GM19328 (cell line): ENCODE results near the gene HEPACAM.
A peak's percentile ranks its signal among the peaks of the same experiment; 100 is the strongest.

ENCODE experiments used
- ATAC-seq: cut with Tn5 transposase; IDR thresholded peaks from one replicate; pipeline ENCODE4 v1.9.1; 2021; ENCODE audit warnings: mild to moderate bottlenecking, moderate library complexity; ENCODE audit not compliant: unreplicated experiment

HEPACAM gene

GRCh38 chr11:124886978-124887666 is 48.7 kb downstream of the HEPACAM start:
- no peak for ATAC-seq

GRCh38 chr11:124886476-124886875 is 49.4 kb downstream of the HEPACAM start:
- ATAC-seq, result no peak

- no peak for ATAC-seq
Measured at GRCh38 chr11:124884869-124885479, 50.9 kb downstream of the HEPACAM start.

DNA sequence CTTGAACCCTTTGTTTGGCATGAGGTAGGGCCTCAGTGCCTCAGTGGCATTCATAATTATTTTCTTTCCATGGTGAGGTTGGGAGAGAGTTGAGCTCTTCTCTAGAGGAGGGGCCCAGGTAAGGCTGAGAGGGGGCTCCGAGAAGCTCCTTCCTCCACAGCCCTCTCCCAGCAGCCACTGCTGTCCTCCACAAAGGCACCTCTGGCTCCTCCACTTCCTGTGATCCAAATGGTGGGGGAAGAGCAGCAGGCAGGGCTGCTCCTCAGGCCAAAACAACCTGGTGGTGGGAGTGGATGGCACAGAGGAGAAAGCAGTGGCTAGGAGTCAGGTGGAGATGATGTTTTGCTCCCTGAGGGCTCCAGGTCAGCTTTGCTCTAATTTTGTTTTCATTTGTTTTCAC is 51.5 kb downstream of the HEPACAM start:
- no peak for ATAC-seq

GRCh38 chr11:124882339-124883071 is 53.3 kb downstream of the HEPACAM start:
- ATAC-seq, result no peak

DNA sequence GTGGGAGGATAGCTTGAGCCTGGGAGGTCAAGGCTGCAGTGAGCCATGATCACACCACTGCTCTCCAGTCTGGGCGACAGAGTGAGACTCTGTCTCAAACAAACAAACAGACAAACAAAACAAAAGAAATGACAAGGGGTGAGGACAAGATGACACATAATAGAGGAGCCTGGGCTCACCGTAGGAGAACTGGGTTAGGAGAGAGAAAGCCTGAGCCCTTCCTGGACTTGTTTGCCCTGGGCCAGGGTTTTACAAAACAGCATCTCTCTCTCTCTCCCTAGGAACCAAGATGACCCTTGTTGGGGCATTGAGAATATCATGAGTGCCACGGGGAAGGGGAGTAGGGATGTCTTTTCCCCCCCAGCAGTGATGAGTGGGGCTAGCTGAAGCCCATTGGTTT is 54.9 kb downstream of the HEPACAM start:
- ATAC-seq, result no peak

- ATAC-seq, result no peak
Measured at GRCh38 chr11:124880290-124880611, 55.6 kb downstream of the HEPACAM start.

DNA sequence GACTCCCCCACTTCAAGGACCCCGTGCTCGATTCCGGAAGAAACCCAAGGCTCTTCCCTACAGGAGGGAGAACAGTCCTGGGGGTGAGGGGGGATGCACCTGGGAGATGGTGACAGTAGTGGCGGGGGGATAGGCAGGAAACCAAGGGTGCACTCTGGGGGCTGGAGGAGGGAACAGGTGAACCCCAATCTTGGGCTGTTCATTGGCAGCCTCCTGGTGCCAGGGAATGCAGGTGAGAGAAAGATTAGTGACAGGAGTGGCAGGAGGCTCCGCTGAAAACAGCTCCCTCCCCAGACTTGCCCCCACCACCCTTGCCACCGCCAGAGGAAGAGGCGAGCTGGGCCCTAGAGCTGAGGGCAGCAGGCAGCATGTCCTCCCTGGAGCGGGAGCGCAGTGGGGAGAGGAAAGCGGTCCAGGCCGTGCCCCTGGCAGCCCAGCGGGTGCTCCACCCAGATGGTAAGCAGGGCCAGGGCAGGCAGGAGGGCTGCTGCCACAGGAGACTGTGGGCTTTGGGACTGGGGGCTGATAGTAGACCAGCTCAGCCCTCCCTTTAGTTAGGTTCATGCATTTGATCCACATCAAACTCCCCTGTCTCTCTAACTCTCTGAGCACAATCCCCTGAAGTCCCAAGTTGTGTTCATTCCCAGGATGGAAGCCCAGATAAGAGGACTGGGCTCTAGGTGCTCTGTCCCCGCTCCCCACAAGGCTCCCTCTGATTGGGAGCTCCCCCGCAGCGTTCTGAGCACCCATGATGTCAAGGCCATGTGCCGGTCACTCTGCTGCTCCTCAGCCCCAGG is 56.2 kb downstream of the HEPACAM start:
- ATAC-seq, result no peak

DNA sequence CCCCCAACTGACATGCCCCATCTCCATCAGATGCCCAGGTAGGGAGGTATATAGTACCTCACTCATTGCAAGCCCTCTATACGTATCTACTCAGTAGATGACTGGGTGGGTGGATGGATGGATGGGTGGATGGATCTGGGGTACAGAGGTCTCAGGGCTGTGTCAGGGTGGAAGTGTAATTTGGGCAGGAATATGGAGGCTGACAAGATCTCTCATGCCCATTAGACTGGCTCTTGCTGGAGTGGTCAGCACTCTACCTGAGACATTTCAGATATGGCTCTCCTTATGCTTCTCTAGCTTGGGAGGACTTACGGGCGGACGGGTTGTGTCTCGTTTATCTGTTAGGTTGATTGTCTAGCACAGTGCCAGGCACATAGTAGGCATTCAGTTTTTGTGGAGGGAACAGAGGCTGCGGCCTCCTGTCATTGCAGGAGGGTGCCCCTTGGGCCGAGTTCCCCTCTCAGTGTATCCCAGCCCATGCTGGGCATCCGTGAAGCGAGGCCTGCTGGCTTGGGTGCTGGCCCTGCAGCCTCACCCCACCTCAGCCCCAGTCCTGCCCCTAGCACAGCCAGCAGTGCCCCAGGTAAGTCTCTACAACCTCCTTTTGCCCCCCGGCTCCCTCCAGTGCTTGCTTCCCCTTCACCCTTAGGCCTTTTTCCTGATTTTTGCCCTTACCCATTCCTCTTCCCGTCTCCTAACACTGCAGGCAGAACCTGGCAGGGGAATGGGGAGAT is 56.9 kb downstream of the HEPACAM start:
- ATAC-seq, result no peak

- no peak for ATAC-seq
Measured at GRCh38 chr11:124877910-124878758, 57.7 kb downstream of the HEPACAM start.

DNA sequence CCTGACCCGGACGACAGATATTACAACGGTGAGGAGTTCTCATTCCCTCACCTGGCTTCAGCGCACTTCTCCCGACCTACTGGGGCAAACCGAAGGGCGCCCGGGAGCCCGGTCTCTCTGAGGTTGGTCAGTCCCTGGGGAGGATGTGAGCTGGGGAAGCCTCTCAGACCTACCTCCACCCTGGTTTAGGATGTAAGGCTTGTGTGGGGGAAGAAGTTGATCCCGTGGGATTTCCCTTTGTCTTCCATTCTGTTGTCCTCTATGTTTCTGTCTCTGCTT is 58.3 kb downstream of the HEPACAM start:
- ATAC-seq, result no peak

GRCh38 chr11:124876818-124877630 is 58.8 kb downstream of the HEPACAM start:
- no peak for ATAC-seq

DNA sequence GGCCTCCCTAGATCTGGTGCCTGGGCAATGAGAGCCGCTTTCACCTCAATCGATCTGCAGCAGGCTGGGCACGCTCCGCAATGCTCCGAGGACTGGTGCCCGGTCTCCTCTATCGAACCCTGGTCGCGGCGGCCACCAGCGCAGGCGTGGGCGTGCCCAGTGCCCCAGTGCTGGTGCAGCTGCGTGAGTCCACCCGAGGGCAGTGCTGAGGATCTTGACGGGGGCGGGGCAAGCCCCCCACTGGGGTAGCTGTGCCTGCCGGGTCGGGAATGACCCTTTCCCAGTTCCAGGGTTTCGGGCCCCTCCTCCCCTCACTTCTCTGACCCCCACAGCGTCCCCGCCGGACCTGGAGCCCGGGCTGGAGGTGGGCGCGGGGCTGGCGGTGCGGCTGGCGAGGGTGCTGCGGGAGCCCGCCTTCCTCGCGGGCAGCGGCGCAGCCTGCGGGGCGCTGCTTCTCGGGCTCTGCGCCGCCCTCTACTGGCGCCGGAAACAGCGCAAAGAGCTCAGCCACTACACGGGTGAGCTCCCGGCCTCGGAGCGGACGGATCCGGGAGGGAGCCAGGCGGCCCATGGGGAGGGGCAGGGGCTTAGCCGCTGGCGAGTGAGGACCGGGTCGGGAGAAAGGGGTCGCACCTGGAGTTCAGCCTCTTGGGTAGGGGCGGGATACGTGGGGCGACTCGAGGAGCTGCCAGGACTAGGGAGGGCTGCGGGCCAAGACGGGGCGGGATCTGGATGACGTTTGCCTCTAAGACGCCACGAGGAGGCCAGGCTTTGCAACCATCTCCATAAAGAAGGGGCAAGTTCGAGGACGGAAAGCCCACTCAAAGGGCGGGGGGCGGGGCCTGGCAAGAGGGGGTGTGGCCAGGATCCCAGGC is 59.7 kb downstream of the HEPACAM start:
- peak; percentile 90 for ATAC-seq

- no peak for ATAC-seq
Measured at GRCh38 chr11:124875401-124875800, 60.4 kb downstream of the HEPACAM start.

GRCh38 chr11:124874571-124875255 is 61.1 kb downstream of the HEPACAM start:
- no peak for ATAC-seq

- no peak for ATAC-seq
Measured at GRCh38 chr11:124873951-124874350, 61.9 kb downstream of the HEPACAM start.

GRCh38 chr11:124872741-124873140 is 63.1 kb downstream of the HEPACAM start:
- ATAC-seq, result no peak

DNA sequence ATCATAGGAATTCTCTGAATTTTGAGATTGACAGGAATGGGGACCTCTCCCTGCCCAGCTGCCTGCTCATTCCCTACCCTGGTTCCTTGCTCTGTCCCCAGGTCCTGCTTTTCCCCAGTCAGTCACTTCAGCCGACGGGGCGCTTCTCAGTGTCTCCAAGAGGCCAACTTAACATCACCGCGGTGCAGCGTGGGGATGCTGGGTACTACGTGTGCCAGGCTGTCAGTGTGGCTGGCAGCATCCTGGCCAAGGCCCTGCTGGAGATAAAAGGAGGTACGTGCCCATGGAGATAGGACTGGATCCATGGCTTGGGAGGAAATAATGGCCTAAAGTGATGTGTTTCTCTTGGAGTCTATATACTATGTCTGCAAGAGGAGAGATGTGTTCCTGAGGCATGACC is 63.6 kb downstream of the HEPACAM start:
- ATAC-seq, result no peak
